Activated T-helper 1 cell treated with anti-CD3 and anti-CD28 coated beads, Interleukin-12 subunit alpha, Interleukin-12 subunit beta, Interleukin-2, Interleukin-4 antibody, amounts not matched to agents 30 ng/mL and 10 ng/mL and 1 ng/mL, durations not matched to agents 14 hours and 24 hours and 36 hours (primary cell): ENCODE data around the gene VIPR2. TPM values are rescaled to one million over a fixed set of nuclear protein-coding genes. Genes with fewer than 3 reads are reported as not detected.

Source experiments
- DNase-seq: peaks from one replicate; pipeline ENCODE4 v3.0.0; 2021; ENCODE audit warnings: low spot score
- H3K27ac Mint-ChIP-seq: one replicate; pipeline ENCODE4 v1.8.0; 2021; ENCODE audit warnings: mild to moderate bottlenecking, mixed read lengths
- H3K27me3 Mint-ChIP-seq: one replicate; pipeline ENCODE4 v1.8.0; 2022; ENCODE audit warnings: mild to moderate bottlenecking, moderate library complexity, mixed read lengths; ENCODE audit not compliant: insufficient read depth
- H3K36me3 Mint-ChIP-seq: one replicate; pipeline ENCODE4 v1.8.0; 2021; ENCODE audit warnings: low read depth, mixed read lengths
- H3K4me1 Mint-ChIP-seq: one replicate; pipeline ENCODE4 v1.8.0; 2021; ENCODE audit warnings: low read depth, mixed read lengths
- H3K4me3 Mint-ChIP-seq: one replicate; pipeline ENCODE4 v1.8.0; 2021; ENCODE audit warnings: mild to moderate bottlenecking, moderate library complexity, mixed read lengths
- H3K9me3 Mint-ChIP-seq: one replicate; pipeline ENCODE4 v1.8.0; 2021; ENCODE audit warnings: mixed read lengths
- intact Hi-C: fragments of 100-400 bp; cut with micrococcal nuclease; formaldehyde crosslinking; loops from one replicate; pipeline ENCODE4 v1.15.1; 2024
- total RNA-seq: library from RNA; stranded (reverse); gene quantifications from 2 replicates; pipeline ENCODE4 v1.2.3, GENCODE V29; 2022

Gene VIPR2
- total RNA-seq, 1 donor from 2014 or later = 0.70 TPM

GRCh38 chr7:159119026-159119741 is 25.5 kb downstream of the VIPR2 start:
- Mint-ChIP-seq H3K36me3 (no peaks in the 10 kb centered on the region), H3K9me3 (no peaks in the 10 kb centered on the region), H3K4me3 (no peak overlapping the region), H3K4me1 (no peaks in the 10 kb centered on the region), H3K27ac (no peak overlapping the region), H3K27me3 (peaks cover 11% of the 10 kb centered on the region)
- intact Hi-C loops = no loop called here
- DNase-seq = no peak

- no peak for DNase-seq
- no peaks in the 10 kb centered on the region for H3K36me3 Mint-ChIP-seq
- no peaks in the 10 kb centered on the region for H3K9me3 Mint-ChIP-seq
- intact Hi-C loops = no loop called here
- no peaks in the 10 kb centered on the region for H3K4me1 Mint-ChIP-seq
- H3K27me3 Mint-ChIP-seq = peaks cover 15% of the 10 kb centered on the region
- H3K27ac Mint-ChIP-seq = no peak overlapping the region
- no peak overlapping the region for H3K4me3 Mint-ChIP-seq
Measured at GRCh38 chr7:159118623-159119022, 26.0 kb downstream of the VIPR2 start.

GRCh38 chr7:159118197-159118595 is 26.5 kb downstream of the VIPR2 start:
- Mint-ChIP-seq H3K4me1 (no peaks in the 10 kb centered on the region), H3K9me3 (no peaks in the 10 kb centered on the region), H3K4me3 (no peak overlapping the region), H3K36me3 (no peaks in the 10 kb centered on the region), H3K27ac (no peak overlapping the region), H3K27me3 (peaks cover 16% of the 10 kb centered on the region)
- DNase-seq = no peak
- intact Hi-C loops = no loop called here

- H3K4me1 Mint-ChIP-seq = no peaks in the 10 kb centered on the region
- no peaks in the 10 kb centered on the region for H3K36me3 Mint-ChIP-seq
- H3K4me3 Mint-ChIP-seq = no peak overlapping the region
- H3K27ac Mint-ChIP-seq = no peak overlapping the region
- intact Hi-C loops = no loop called here
- no peak for DNase-seq
- no peaks in the 10 kb centered on the region for H3K9me3 Mint-ChIP-seq
- H3K27me3 Mint-ChIP-seq = peaks cover 21% of the 10 kb centered on the region
Measured at GRCh38 chr7:159117366-159118196, 27.1 kb downstream of the VIPR2 start.

GRCh38 chr7:159116581-159117339 is 27.9 kb downstream of the VIPR2 start:
- H3K36me3 Mint-ChIP-seq = no peaks in the 10 kb centered on the region
- DNase-seq = no peak
- intact Hi-C loops = no loop called here
- H3K4me1 Mint-ChIP-seq = no peaks in the 10 kb centered on the region
- H3K27me3 Mint-ChIP-seq = peaks cover 24% of the 10 kb centered on the region
- H3K9me3 Mint-ChIP-seq = no peaks in the 10 kb centered on the region
- no peak overlapping the region for H3K27ac Mint-ChIP-seq
- no peak overlapping the region for H3K4me3 Mint-ChIP-seq

- no peak for DNase-seq
- Mint-ChIP-seq H3K27me3 (peaks cover 24% of the 10 kb centered on the region), H3K4me1 (no peaks in the 10 kb centered on the region), H3K27ac (no peak overlapping the region), H3K4me3 (no peak overlapping the region), H3K9me3 (no peaks in the 10 kb centered on the region), H3K36me3 (no peaks in the 10 kb centered on the region)
- intact Hi-C loops = no loop called here
Measured at GRCh38 chr7:159115601-159116501, 28.8 kb downstream of the VIPR2 start.

- Mint-ChIP-seq H3K4me3 (no peak overlapping the region), H3K9me3 (no peaks in the 10 kb centered on the region), H3K4me1 (no peaks in the 10 kb centered on the region), H3K36me3 (no peaks in the 10 kb centered on the region), H3K27me3 (peaks cover 27% of the 10 kb centered on the region), H3K27ac (no peak overlapping the region)
- intact Hi-C loops = no loop called here
- no peak for DNase-seq
Measured at GRCh38 chr7:159114981-159115380, 29.7 kb downstream of the VIPR2 start.

- DNase-seq = no peak
- no peak overlapping the region for H3K4me3 Mint-ChIP-seq
- no peaks in the 10 kb centered on the region for H3K36me3 Mint-ChIP-seq
- H3K27me3 Mint-ChIP-seq = peaks cover 30% of the 10 kb centered on the region
- H3K4me1 Mint-ChIP-seq = no peaks in the 10 kb centered on the region
- H3K9me3 Mint-ChIP-seq = no peaks in the 10 kb centered on the region
- no peak overlapping the region for H3K27ac Mint-ChIP-seq
- intact Hi-C loops = no loop called here
Measured at GRCh38 chr7:159114096-159114495, 30.6 kb downstream of the VIPR2 start.

GRCh38 chr7:159113056-159113455 is 31.6 kb downstream of the VIPR2 start:
- H3K27me3 Mint-ChIP-seq = peaks cover 30% of the 10 kb centered on the region
- no peak overlapping the region for H3K27ac Mint-ChIP-seq
- DNase-seq = no peak
- no peaks in the 10 kb centered on the region for H3K36me3 Mint-ChIP-seq
- intact Hi-C loops = no loop called here
- H3K4me1 Mint-ChIP-seq = no peaks in the 10 kb centered on the region
- H3K9me3 Mint-ChIP-seq = no peaks in the 10 kb centered on the region
- no peak overlapping the region for H3K4me3 Mint-ChIP-seq

- no peak for DNase-seq
- Mint-ChIP-seq H3K9me3 (no peaks in the 10 kb centered on the region), H3K27ac (no peak overlapping the region), H3K4me3 (peak overlapping the region; percentile 24), H3K27me3 (peaks cover 30% of the 10 kb centered on the region), H3K4me1 (no peaks in the 10 kb centered on the region), H3K36me3 (no peaks in the 10 kb centered on the region)
- intact Hi-C loops = no loop called here
Measured at GRCh38 chr7:159112136-159113011, 32.3 kb downstream of the VIPR2 start.

GRCh38 chr7:159109653-159110035 is 35.0 kb downstream of the VIPR2 start:
- H3K27me3 Mint-ChIP-seq = peaks cover 29% of the 10 kb centered on the region
- no peaks in the 10 kb centered on the region for H3K4me1 Mint-ChIP-seq
- H3K4me3 Mint-ChIP-seq = no peak overlapping the region
- no peaks in the 10 kb centered on the region for H3K36me3 Mint-ChIP-seq
- intact Hi-C loops = no loop called here
- no peaks in the 10 kb centered on the region for H3K9me3 Mint-ChIP-seq
- no peak overlapping the region for H3K27ac Mint-ChIP-seq
- no peak for DNase-seq
